Natural killer cell (primary cell): Measurements from ENCODE around the gene PTPRR. TPM values are rescaled to one million over a fixed set of nuclear protein-coding genes. Genes with fewer than 3 reads are reported as not detected.

Source experiments
- ATAC-seq, 3 donors: fragments of 150-1000 bp in 2 of 3; fragments of 200-7000 bp in 1 of 3; cut with Tn5 transposase; 1 replicate in 1 of 3; 2 replicates in 2 of 3; pipeline ENCODE4 v1.10.0; 2021; ENCODE audit warnings: mild to moderate bottlenecking in 2 of 3, moderate library complexity in 2 of 3
- DNase-seq, 2 donors: peaks; one replicate each; pipeline versions ENCODE4 v3.0.0 to v3.0.0-alpha.2; 2013 to 2021; ENCODE audit warnings: mixed read lengths in 1 of 2
- H3K27ac ChIP-seq: one replicate; pipeline ENCODE4 v1.5.1; 2013; ENCODE audit warnings: mild to moderate bottlenecking, low read length
- H3K27me3 ChIP-seq: one replicate; pipeline ENCODE4 v1.6.1; 2013; ENCODE audit warnings: low read length; ENCODE audit not compliant: control insufficient read depth, insufficient read depth
- H3K36me3 ChIP-seq: one replicate; pipeline ENCODE4 v1.6.1; 2013; ENCODE audit warnings: low read length; ENCODE audit not compliant: control insufficient read depth, insufficient read depth
- H3K4me1 ChIP-seq: one replicate; pipeline ENCODE4 v1.6.1; 2013; ENCODE audit warnings: low read length; ENCODE audit not compliant: control insufficient read depth, insufficient read depth
- H3K4me3 ChIP-seq: one replicate; pipeline ENCODE4 v1.5.1; 2013; ENCODE audit warnings: low read length
- H3K9me3 ChIP-seq: one replicate; pipeline ENCODE4 v1.6.1; 2013; ENCODE audit warnings: low read length; ENCODE audit not compliant: control insufficient read depth, insufficient read depth
- H3K27ac Mint-ChIP-seq, 2 donors: one replicate each; pipeline ENCODE4 v1.8.0; 2022; ENCODE audit warnings: mild to moderate bottlenecking in 2 of 2, mixed read lengths in 2 of 2, moderate library complexity in 1 of 2
- H3K27me3 Mint-ChIP-seq, 2 donors: one replicate each; pipeline ENCODE4 v1.8.0; 2022; ENCODE audit warnings: low read depth in 2 of 2, mixed read lengths in 2 of 2
- H3K36me3 Mint-ChIP-seq: one replicate; pipeline ENCODE4 v1.8.0; 2022; ENCODE audit warnings: mixed read lengths
- H3K4me1 Mint-ChIP-seq, 2 donors: one replicate each; pipeline ENCODE4 v1.8.0; 2022; ENCODE audit warnings: mixed read lengths in 2 of 2
- H3K4me3 Mint-ChIP-seq: one replicate; pipeline ENCODE4 v1.8.0; 2022; ENCODE audit warnings: mild to moderate bottlenecking, moderate library complexity, mixed read lengths
- H3K9me3 Mint-ChIP-seq, 2 donors: one replicate each; pipeline ENCODE4 v1.8.0; 2022; ENCODE audit warnings: mixed read lengths in 2 of 2
- CTCF ChIP-seq: fragments of 200-600 bp; IDR thresholded peaks from one replicate; pipeline ENCODE4 v1.8.0; 2022; ENCODE audit warnings: antibody characterized with exemption
- WGBS: methylation state at CpG from one replicate; pipeline ENCODE4 v1.1.7; 2013; ENCODE audit warnings: missing lambda C conversion rate; ENCODE audit not compliant: insufficient coverage; 5-methylcytosine and 5-hydroxymethylcytosine counted together
- intact Hi-C: fragments of 100-400 bp; cut with micrococcal nuclease; formaldehyde crosslinking; loops from one replicate; pipeline ENCODE4 v1.14.2; 2022
- total RNA-seq, 4 donors: library from RNA; stranded (reverse); fragments of 120-200 nt in 1 of 4; gene quantifications; one replicate each; pipeline versions ENCODE4 v1.2.3 to v1.2.4, GENCODE V29; 2013 to 2022

Gene PTPRR
- total RNA-seq, 3 donors from 2014 or later (not counting 1 experiment from before 2014, with no cell fraction given), result 0.91 to 1.3 TPM; not detected in 1

DNA sequence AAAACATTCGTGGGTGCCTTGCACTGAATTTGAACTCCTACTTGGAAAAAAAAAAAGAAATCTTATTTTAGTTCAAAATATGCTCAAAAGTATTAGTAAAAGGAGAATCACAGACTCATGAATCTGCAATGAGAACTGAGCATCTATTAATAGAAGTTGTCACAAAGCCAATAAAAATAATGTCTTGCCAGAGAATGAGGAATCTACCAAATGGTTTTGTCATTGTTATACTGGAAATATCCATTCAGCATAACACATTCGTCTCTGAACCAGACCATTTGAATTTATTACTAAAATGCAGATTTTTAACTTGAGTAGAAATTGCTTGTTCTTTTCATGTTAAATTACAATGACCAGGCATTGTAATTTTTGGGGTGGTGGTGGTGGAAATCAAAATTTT is 271.7 kb downstream of the PTPRR start:
- Mint-ChIP-seq H3K27me3 (no peaks in the 10 kb centered on the region), H3K9me3 (peaks cover 0 to 3% of the 10 kb centered on the region in 2 donors), H3K4me3 (no peak overlapping the region), H3K4me1 (peaks cover 36 to 51% of the 10 kb centered on the region in 2 donors), H3K27ac (no peak overlapping the region), H3K36me3 (no peaks in the 10 kb centered on the region)
- ATAC-seq (no peak), DNase-seq (no peak)
- Histone ChIP-seq H3K27me3 (no peaks in the 10 kb centered on the region), H3K36me3 (no peaks in the 10 kb centered on the region), H3K4me1 (peaks cover 12% of the 10 kb centered on the region), H3K27ac (no peak overlapping the region), H3K9me3 (no peaks in the 10 kb centered on the region), H3K4me3 (no peak overlapping the region)
- intact Hi-C loops, result loop anchor here (5.0 to 10.0 kb wide), 2 partner anchors 54 to 68 kb away; no protein-coding TSS in a partner anchor
- WGBS, result no CpG with 5 or more reads among the region's 2 CpGs
- TF ChIP-seq CTCF, result no peak

DNA sequence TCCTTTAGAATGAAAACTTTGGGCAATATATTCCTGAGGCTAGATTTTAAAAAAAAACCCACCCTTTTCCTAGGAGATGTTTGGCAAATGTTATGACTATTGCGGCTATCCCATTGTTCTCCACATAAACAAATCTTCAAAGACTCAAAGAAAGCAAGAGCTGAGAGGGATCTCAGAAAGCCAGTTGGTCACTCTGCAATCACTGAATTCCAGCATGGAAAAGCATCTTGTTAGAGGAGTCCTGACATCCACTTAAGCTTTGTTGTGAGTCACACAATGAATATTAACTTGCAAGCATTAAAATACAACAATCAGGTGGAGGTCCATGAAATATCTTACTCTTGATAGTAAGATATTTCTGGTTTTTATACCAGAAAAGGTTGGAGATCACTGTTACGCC is 272.3 kb downstream of the PTPRR start:
- DNase-seq, result no peak
- intact Hi-C loops, result loop anchor here (5.0 to 10.0 kb wide), 2 partner anchors 53 to 69 kb away; no protein-coding TSS in a partner anchor
- H3K27me3 Mint-ChIP-seq, result no peaks in the 10 kb centered on the region
- no peaks in the 10 kb centered on the region for H3K36me3 ChIP-seq
- no peaks in the 10 kb centered on the region for H3K27me3 ChIP-seq
- peaks cover 0 to 3% of the 10 kb centered on the region in 2 donors for H3K9me3 Mint-ChIP-seq
- H3K27ac Mint-ChIP-seq, result peak overlapping the region; percentile 22 to 96
- no peak for ATAC-seq
- H3K9me3 ChIP-seq, result no peaks in the 10 kb centered on the region
- no peak overlapping the region for H3K4me3 ChIP-seq
- H3K4me1 Mint-ChIP-seq, result peaks cover 34 to 52% of the 10 kb centered on the region in 2 donors
- H3K4me1 ChIP-seq, result peaks cover 12% of the 10 kb centered on the region
- no peak for TF ChIP-seq CTCF
- no peaks in the 10 kb centered on the region for H3K36me3 Mint-ChIP-seq
- WGBS, result 100% methylated on average over 2 of the region's 2 CpGs
- no peak overlapping the region for H3K4me3 Mint-ChIP-seq
- H3K27ac ChIP-seq, result no peak overlapping the region

DNA sequence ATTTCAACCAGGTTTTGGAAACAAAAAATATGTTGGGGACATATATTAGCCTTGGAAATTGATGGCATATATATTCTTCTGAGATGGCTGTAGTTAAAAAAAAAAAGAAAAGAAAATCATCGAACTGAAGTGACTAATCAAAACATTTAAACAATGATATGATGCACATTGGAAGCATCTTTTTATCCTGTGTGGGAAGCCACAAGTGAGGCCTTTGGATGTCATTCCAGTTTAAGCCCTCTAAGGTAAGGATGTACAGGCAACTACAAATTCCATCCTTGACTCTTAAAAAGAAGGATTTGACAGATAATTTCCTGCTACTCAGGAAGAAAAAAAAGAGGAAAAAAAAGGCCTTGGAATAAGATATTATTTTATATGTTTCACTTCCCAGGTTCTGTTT is 273.7 kb downstream of the PTPRR start:
- intact Hi-C loops, result loop anchor here (1.0 to 10.0 kb wide), 3 partner anchors 13 to 70 kb away; no protein-coding TSS in a partner anchor
- WGBS, result 86% methylated on average over 1 of the region's 1 CpG

More for the DNA sequence above, 273.7 kb downstream of the PTPRR start:
- no peak for TF ChIP-seq CTCF
- H3K27me3 ChIP-seq, result no peaks in the 10 kb centered on the region
- Mint-ChIP-seq H3K27ac (peak overlapping the region; percentile 92 to 96), H3K27me3 (no peaks in the 10 kb centered on the region), H3K4me3 (peak overlapping the region; percentile 71), H3K9me3 (peaks cover 0 to under 1% of the 10 kb centered on the region in 2 donors), H3K36me3 (no peaks in the 10 kb centered on the region), H3K4me1 (peaks cover 31 to 40% of the 10 kb centered on the region in 2 donors)
- DNase-seq, result no peak
- H3K4me1 ChIP-seq, result peaks cover 12% of the 10 kb centered on the region
- no peak for ATAC-seq
- no peaks in the 10 kb centered on the region for H3K9me3 ChIP-seq
- H3K36me3 ChIP-seq, result no peaks in the 10 kb centered on the region
- no peak overlapping the region for H3K4me3 ChIP-seq
- no peak overlapping the region for H3K27ac ChIP-seq
